GM21717 (cell line): ENCODE data around the gene PRKD1.
"Not testable (repeated sequence)": the region's sequence is repeated elsewhere in the genome, so short reads cannot be mapped to it uniquely, and the experiment has no call there.

Experiments used
- ATAC-seq: cut with Tn5 transposase; IDR thresholded peaks from one replicate; pipeline ENCODE4 v1.9.1; 2021; ENCODE audit warnings: mild to moderate bottlenecking, moderate library complexity; ENCODE audit not compliant: unreplicated experiment

The PRKD1 gene

GRCh38 chr14:29840369-29840892, 87.2 kb downstream of the PRKD1 start:
- ATAC-seq: not testable (repeated sequence)

DNA sequence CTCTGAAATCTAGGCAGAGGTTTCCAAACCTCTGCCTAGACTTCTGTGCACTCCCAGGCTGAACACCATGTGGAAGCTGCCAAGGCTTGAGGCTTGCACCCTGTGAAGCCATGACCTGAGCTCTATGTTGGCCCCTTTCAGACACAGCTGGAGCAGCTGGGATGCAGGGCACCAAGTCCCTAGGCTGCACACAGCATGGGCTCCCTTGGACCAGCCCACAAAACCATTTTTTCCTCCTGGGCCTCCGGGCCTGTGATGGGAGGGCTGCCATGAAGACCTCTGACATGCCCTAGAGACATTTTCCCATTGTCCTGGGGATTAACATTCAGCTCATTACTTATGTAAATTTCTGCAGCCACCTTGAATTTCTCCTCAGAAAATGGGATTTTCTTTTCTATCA, 88.0 kb downstream of the PRKD1 start:
- ATAC-seq: not testable (repeated sequence)

DNA sequence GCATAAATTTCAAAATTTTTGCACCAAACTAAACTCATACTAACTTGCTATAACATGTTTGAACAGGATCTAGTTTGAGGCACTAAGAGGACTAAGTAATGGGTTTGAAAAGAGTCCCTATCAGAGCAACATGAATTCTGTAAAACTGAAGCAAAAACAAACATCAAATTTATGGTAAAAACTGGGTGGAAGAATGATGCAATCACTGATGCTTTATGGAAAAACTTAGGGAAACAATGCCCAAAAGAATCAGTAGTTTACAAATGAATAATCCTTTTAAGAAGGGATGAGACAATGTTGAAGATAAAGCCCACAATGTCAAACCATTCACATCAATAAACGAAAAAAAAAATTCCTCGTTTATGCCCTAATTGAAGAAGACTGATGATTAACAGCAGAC, 88.9 kb downstream of the PRKD1 start:
- no peak for ATAC-seq

DNA sequence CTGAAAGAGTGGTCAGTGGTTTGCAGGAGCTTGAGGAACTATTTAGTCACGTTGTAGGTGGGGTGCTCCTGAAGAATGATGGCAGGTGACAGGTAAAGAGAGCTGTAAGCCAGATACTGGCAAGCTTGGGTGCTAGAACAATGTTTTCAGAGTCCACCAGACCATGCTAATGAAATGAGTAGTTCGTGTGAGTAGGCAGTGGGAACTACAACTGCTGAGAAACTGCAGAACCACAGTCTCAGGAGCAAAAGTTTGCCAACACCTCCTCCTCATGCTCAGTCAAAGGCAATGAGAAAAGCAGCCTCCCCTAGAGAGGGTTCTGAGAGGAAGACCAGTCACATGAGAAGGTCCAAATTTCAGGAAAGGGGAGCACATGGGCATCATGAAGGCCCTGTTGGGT, 91.3 kb downstream of the PRKD1 start:
- no peak for ATAC-seq

- ATAC-seq: no peak
These were observed 95.6 kb downstream of the PRKD1 start for GRCh38 chr14:29832042-29832441.

DNA sequence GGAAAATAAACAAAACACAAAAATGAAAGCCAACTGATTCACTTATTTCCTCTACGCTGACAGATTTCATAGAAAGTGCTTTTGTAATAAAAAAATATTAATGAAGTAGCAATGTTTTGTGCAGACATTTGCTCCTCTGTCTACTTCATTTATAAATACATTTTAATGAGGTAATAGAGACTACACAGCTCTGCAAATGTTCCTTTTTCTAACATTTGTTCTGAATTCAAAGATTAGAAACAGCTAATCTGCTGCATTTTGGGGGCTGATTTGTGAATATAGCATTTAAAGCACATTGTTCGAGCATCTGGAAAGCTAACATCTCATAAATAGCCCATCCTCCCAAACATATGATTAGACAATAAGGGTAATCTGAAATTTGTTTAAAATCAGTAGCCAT, 97.8 kb downstream of the PRKD1 start:
- ATAC-seq: no peak

- no peak for ATAC-seq
These were observed 103.8 kb downstream of the PRKD1 start for GRCh38 chr14:29823816-29824215.

- no peak for ATAC-seq
These were observed 105.3 kb downstream of the PRKD1 start for GRCh38 chr14:29822430-29822709.

DNA sequence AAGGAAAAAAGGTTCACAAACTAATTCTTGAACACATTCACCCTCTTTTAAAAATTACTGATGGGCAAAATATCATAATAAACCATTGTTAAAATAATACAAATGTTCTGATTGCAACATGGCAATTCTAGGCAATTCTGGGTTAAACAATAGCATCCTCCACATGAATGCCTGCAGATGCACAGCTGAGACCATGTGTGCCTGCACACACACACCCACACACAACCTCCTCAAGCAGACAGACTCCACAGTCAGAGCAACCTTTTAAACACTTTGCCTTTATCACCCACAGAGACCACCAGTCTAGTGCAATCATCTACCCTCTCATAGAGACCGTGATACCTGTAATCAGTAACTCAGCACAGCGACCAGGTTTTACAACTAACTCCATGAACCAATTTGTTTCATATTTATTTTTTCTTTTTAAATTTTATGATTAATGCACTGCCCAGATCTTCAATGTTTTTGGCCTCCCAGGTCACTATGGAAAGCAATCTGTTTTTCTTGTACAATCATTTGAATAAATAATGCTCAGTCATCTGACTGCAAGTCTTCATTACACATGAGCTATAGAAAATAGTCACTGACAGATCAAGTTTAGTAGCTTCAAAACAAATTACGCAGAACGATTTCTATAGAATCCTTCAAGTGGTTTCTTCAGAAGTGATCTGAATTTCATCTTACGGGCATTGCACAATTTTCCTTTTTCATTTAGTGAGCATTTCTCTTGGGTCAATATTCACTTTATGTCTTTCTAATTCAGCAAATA, 105.8 kb downstream of the PRKD1 start:
- no peak for ATAC-seq

- ATAC-seq: no peak
These were observed 106.4 kb downstream of the PRKD1 start for GRCh38 chr14:29821242-29821641.

DNA sequence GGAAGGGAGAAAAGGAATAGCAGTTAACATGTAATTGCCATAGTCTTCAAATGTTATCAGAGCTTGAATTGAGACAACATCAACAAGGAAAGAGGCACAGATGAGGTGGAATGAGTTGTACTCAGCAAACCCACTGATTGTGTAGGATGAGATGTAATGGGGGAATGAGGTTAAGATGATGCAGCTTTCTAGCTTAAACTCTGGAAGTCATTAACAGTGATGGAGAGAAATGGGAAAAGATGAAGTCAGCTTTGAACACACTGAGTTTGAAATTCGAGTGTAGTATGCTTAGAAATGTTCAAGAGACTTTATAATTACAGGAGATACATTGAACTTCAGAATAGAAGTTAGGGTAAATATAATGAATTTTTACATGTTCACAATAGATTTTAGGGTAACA, 106.9 kb downstream of the PRKD1 start:
- no peak for ATAC-seq

- no peak for ATAC-seq
These were observed 109.8 kb downstream of the PRKD1 start for GRCh38 chr14:29817767-29818405.

- no peak for ATAC-seq
These were observed 112.5 kb downstream of the PRKD1 start for GRCh38 chr14:29815016-29815674.

GRCh38 chr14:29814156-29815015, 113.3 kb downstream of the PRKD1 start:
- ATAC-seq: no peak

DNA sequence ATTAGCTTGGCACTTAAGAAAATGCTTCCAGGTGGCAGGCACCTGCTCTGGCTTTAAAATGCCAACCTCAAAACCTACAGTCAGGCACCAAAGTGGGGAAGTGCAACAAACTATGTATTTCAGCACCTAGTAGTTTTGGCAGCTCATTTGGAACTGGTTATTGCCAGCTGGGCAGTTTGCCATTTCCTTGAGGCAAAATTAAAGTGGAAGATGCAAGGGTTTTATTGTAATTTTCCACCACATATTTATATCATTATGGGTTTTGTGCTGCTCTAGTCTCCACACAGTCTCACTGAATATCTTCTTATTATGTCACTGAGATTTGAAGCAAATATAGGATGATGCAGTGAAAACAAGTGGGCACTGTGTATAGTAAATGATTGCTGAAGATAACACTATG, 117.0 kb downstream of the PRKD1 start:
- ATAC-seq: no peak

DNA sequence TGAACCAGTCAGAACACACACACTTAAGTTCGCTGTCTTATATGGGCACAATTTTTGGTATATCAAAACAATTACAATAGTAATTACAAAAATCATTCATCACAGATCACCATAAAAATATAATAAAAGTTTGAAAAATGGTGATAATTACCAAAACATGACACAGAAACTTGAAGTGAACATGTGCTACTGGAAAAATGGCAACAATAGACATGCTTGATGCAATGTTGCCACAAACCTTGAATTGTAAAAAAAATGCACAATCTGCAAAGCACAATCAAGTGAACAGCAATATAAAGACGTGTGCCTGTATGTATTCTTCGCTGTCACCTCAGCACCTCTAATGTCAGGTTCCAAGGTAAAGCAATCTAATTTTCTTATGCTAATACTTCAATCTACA, 117.6 kb downstream of the PRKD1 start:
- ATAC-seq: no peak

DNA sequence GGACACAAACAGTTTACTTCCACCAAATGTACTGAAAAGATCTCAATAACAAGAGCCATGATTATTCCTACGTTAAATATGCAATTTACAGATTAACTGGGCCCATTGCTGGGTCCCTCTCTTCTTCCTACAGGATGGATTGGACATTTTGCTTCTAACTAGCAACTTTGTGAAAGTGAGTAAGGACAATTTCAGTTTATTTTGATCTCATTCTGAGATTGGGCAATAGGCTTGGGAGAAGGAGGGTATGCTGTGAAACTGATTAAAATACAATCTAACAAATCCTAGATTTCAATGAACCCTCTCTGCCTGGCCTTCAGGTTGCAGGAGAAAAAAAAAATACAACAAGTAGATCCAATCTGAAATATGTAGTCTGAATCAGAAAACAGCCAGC, 121.5 kb downstream of the PRKD1 start:
- ATAC-seq: no peak

GRCh38 chr14:29805415-29806123, 122.1 kb downstream of the PRKD1 start:
- ATAC-seq: no peak

DNA sequence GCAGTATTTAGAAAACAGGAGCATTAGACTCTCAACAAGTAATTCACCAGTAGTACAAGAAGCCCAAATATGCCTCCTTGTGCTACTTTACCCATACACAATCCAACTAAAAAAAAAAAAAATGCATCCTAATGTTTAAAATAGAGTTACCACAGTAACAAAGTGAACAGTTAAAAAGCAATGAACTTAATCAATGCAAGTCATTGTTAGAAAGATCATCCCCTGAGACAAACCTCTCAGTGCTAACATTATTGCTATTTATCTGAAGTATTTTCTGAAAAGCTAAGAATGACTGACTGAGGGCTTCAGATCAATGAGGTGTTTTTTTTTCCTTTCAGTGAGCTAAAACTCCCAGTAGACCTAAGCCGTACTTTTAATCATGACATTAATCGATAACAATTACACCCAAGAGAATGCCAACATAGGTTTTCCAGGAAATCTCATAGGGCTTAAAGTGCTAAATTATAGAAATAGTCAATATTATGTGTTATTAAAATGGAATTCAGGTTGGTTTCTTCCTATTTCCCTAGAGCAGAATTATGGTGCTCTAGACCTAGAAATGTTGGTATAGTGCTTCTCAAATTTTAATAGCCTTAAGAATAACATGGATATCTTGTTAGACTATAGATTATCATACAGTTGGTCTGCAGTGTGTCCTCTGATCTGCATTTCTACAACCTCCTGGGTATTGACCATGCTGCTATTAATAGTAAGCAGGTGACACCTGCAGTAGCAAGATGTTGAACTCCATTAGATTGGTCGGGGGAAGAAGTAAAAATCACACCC, 123.0 kb downstream of the PRKD1 start:
- no peak for ATAC-seq

GRCh38 chr14:29803045-29803444, 124.6 kb downstream of the PRKD1 start:
- no peak for ATAC-seq
